ENCODE data around the gene RGMA. TPM values are rescaled to one million over a fixed set of nuclear protein-coding genes. Genes with fewer than 3 reads are reported as not detected.

The RGMA gene
- total and polyA plus RNA-seq, 2 experiments from 2014 or later, result 2.5 to 2.7 TPM

DNA sequence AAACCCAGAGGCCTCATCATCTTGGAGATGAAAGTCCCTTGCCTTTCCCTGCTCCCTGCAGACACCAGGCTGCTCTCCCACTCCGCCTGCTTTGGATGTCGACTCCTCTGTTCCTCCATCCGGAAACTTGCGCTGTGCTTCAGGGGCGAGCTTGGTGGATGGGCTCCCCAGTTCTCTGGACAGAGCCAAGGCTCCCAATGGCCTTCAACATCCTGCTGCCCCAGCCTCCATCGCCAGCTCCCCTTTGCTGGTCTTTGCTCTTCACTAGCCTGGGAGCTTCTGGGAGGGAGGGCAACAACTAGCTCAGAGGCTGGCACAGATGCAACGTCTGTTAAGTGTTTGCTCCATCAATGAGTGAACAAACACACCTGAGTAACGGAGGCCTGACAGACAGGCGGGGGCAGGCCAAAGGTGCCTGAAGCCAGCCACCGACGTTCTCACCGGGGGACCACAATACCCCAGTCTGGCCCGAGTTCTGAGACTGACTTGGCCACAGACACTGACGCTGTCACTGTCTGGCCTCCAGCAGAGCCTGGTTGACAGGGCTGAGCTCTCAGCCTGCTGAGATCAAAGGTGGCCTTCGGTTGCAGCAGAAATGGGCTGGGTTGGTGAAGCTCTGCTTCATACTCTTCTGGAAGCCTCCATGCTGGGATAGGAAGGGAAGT lies 39.0 kb downstream of the RGMA start:
- WGBS (ENCODE audit: low lambda C conversion rate, missing lambda C conversion rate), result 83% methylated on average over 15 of the region's 15 CpGs
- no peak overlapping the region for H2AFZ ChIP-seq
- H3K27ac ChIP-seq, result no peak overlapping the region

GRCh38 chr15:93049233-93049632 lies 39.8 kb downstream of the RGMA start:
- H3K4me2 ChIP-seq, result no peak overlapping the region
- H3K79me2 ChIP-seq, result no peaks in the 10 kb centered on the region
- TF ChIP-seq EZH2 (IDR thresholded peaks at IDR 0.05; ENCODE audit: borderline replicate concordance), result no peak
- TF ChIP-seq CTCF (IDR thresholded peaks at IDR 0.05; ENCODE audit: poor library complexity), result no peak
- no peak for TF ChIP-seq EZH2phosphoT487 (IDR thresholded peaks at IDR 0.05; ENCODE audit: low read depth, severe bottlenecking, unreplicated experiment)
- no peak overlapping the region for H3K27ac ChIP-seq
- WGBS (ENCODE audit: low lambda C conversion rate, missing lambda C conversion rate), result 91% methylated on average over 8 of the region's 8 CpGs
- no peak for DNase-seq (ENCODE audit: low spot score)
- H3K36me3 ChIP-seq (replicated peaks; ENCODE audit: insufficient read depth, low read depth), result no peaks in the 10 kb centered on the region
- H3K4me1 ChIP-seq (ENCODE audit: insufficient read depth), result no peaks in the 10 kb centered on the region
- no peaks in the 10 kb centered on the region for H3K27me3 ChIP-seq
- H2AFZ ChIP-seq, result no peak overlapping the region
- no peaks in the 10 kb centered on the region for H3K9me3 ChIP-seq (ENCODE audit: low read depth)
- H3K4me3 ChIP-seq, result no peak overlapping the region
- H3K9me2 ChIP-seq (replicated peaks; ENCODE audit: insufficient read depth), result no peaks in the 10 kb centered on the region
- no peaks in the 10 kb centered on the region for H4K20me1 ChIP-seq (ENCODE audit: insufficient read depth, poor library complexity, severe bottlenecking)

More for the DNA sequence above, 39.0 kb downstream of the RGMA start:
- H3K4me2 ChIP-seq, result no peak overlapping the region
- no peak for TF ChIP-seq CTCF (IDR thresholded peaks at IDR 0.05; ENCODE audit: poor library complexity)
- H3K9me2 ChIP-seq (replicated peaks; ENCODE audit: insufficient read depth), result no peaks in the 10 kb centered on the region
- H3K4me1 ChIP-seq (ENCODE audit: insufficient read depth), result no peaks in the 10 kb centered on the region
- H3K79me2 ChIP-seq, result no peaks in the 10 kb centered on the region
- H3K36me3 ChIP-seq (replicated peaks; ENCODE audit: insufficient read depth, low read depth), result no peaks in the 10 kb centered on the region
- H3K27me3 ChIP-seq, result no peaks in the 10 kb centered on the region
- H3K9me3 ChIP-seq (ENCODE audit: low read depth), result no peaks in the 10 kb centered on the region
- no peak for DNase-seq (ENCODE audit: low spot score)
- H4K20me1 ChIP-seq (ENCODE audit: insufficient read depth, poor library complexity, severe bottlenecking), result no peaks in the 10 kb centered on the region
- H3K4me3 ChIP-seq, result no peak overlapping the region

GRCh38 chr15:93048759-93049161 lies 40.3 kb downstream of the RGMA start:
- H3K9me2 ChIP-seq (replicated peaks; ENCODE audit: insufficient read depth), result no peaks in the 10 kb centered on the region
- no peak overlapping the region for H3K27ac ChIP-seq
- H3K4me1 ChIP-seq (ENCODE audit: insufficient read depth), result no peaks in the 10 kb centered on the region
- no peaks in the 10 kb centered on the region for H3K9me3 ChIP-seq (ENCODE audit: low read depth)
- TF ChIP-seq CTCF (IDR thresholded peaks at IDR 0.05; ENCODE audit: poor library complexity) (no peak), EZH2 (IDR thresholded peaks at IDR 0.05; ENCODE audit: borderline replicate concordance) (no peak), EZH2phosphoT487 (IDR thresholded peaks at IDR 0.05; ENCODE audit: low read depth, severe bottlenecking, unreplicated experiment) (no peak)
- H2AFZ ChIP-seq, result no peak overlapping the region
- no peaks in the 10 kb centered on the region for H3K27me3 ChIP-seq
- 95% methylated on average over 14 of the region's 16 CpGs for WGBS (ENCODE audit: low lambda C conversion rate, missing lambda C conversion rate)
- DNase-seq (ENCODE audit: low spot score), result no peak
- H3K79me2 ChIP-seq, result no peaks in the 10 kb centered on the region
- no peaks in the 10 kb centered on the region for H4K20me1 ChIP-seq (ENCODE audit: insufficient read depth, poor library complexity, severe bottlenecking)
- no peak overlapping the region for H3K4me3 ChIP-seq
- H3K36me3 ChIP-seq (replicated peaks; ENCODE audit: insufficient read depth, low read depth), result no peaks in the 10 kb centered on the region
- H3K4me2 ChIP-seq, result no peak overlapping the region

DNA sequence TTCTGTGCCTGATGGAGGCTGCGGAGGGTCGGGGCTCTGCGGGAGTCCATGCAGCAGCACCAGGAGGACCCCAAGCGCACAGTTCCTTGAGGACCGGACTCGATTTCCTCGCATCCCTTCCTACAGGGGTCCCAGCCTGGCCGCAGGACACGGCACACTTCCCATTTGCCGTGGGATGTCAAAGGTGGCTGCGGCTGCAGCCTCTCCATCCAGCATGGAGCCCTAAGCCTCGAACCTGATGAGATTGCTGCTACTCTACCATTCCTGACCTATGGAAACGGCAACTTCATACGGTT lies 40.6 kb downstream of the RGMA start:
- Histone ChIP-seq H3K27ac (no peak overlapping the region), H3K27me3 (no peaks in the 10 kb centered on the region), H2AFZ (no peak overlapping the region), H3K4me2 (no peak overlapping the region), H3K36me3 (replicated peaks; ENCODE audit: insufficient read depth, low read depth) (no peaks in the 10 kb centered on the region), H3K4me1 (ENCODE audit: insufficient read depth) (no peaks in the 10 kb centered on the region), H3K9me3 (ENCODE audit: low read depth) (no peaks in the 10 kb centered on the region), H4K20me1 (ENCODE audit: insufficient read depth, poor library complexity, severe bottlenecking) (no peaks in the 10 kb centered on the region), H3K4me3 (no peak overlapping the region), H3K9me2 (replicated peaks; ENCODE audit: insufficient read depth) (no peaks in the 10 kb centered on the region), H3K79me2 (no peaks in the 10 kb centered on the region)
- no peak for DNase-seq (ENCODE audit: low spot score)
- 92% methylated on average over 13 of the region's 14 CpGs for WGBS (ENCODE audit: low lambda C conversion rate, missing lambda C conversion rate)
- TF ChIP-seq CTCF (IDR thresholded peaks at IDR 0.05; ENCODE audit: poor library complexity), result no peak
- TF ChIP-seq EZH2phosphoT487 (IDR thresholded peaks at IDR 0.05; ENCODE audit: low read depth, severe bottlenecking, unreplicated experiment), result no peak
- no peak for TF ChIP-seq EZH2 (IDR thresholded peaks at IDR 0.05; ENCODE audit: borderline replicate concordance)
